NCI-H82 (cell line): ENCODE results near the gene TMEM214.

Experiments
- DNase-seq: peaks from one replicate; lab custom pipeline; 2025; lab: John Stamatoyannopoulos, UW

The TMEM214 gene

GRCh38 chr2:27039871-27040270 lies 7.1 kb downstream of the TMEM214 start:
- DNase-seq: no peak

DNA sequence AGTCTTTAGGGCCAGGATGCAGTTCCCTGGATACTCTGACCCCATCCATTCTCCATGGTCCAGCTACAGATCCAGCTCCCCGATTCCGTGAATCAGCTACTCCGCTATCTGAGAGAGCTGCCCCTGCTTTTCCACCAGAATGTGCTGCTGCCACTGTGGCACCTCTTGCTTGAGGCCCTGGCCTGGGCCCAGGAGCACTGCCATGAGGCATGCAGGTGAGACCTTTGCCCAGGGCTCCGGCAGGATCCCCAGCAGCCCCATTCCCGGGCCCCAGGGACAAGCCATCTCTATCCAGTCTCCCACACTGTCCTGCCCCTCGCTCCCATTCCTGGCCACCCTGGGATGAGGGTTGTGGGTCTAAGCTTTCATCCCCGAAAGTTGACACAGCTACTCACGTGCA lies 7.5 kb downstream of the TMEM214 start:
- no peak for DNase-seq

DNA sequence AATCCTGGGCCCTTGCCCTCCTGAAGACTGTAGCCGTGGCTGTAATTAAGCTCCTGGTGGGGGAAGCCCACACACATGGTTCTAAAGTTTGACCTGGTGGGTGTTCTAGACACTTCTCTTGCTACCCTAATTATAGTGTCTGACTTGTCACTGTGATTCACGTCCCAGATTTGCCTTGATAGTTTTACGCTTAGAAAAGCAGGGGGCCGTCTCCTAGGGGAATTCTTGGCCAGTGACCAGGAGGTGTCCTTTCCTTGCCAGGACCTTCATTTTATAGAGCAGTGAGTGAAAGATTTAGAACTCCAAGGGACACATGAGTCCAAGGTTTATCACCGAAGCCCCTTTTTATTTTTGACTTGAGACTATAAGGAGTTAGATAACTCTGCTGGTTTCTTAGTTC lies 9.0 kb downstream of the TMEM214 start:
- no peak for DNase-seq

DNA sequence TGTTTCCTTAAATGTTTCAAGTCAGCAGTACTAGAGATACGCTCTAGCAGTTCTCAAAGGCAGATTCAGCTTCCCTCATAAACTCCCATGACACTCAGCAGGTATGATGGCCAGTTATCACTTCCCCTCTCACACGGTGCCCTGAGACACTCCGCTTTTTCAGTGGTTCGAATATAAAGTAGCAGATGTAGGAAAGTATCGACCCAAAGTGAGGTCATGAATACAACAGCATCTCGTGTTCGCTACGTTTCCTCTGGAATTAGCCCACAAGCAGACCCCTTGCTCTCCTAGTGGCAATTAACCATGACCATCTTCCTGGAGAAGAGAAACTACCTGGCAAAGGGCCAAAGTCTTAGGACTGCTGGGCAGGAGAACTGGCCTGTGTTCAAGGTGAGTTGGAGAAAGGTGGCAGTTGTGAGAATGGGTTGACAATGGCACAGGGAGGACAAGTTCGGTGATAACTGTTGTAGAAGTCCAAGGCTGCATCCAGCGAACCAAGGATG lies 9.4 kb downstream of the TMEM214 start:
- DNase-seq: no peak

GRCh38 chr2:27042985-27043634 lies 10.3 kb downstream of the TMEM214 start:
- no peak for DNase-seq

- DNase-seq: peak; percentile 77
These were observed 16.9 kb downstream of the TMEM214 start for GRCh38 chr2:27049422-27050280.

- peak; percentile 98 for DNase-seq
These were observed 17.7 kb downstream of the TMEM214 start for GRCh38 chr2:27050281-27050995.

DNA sequence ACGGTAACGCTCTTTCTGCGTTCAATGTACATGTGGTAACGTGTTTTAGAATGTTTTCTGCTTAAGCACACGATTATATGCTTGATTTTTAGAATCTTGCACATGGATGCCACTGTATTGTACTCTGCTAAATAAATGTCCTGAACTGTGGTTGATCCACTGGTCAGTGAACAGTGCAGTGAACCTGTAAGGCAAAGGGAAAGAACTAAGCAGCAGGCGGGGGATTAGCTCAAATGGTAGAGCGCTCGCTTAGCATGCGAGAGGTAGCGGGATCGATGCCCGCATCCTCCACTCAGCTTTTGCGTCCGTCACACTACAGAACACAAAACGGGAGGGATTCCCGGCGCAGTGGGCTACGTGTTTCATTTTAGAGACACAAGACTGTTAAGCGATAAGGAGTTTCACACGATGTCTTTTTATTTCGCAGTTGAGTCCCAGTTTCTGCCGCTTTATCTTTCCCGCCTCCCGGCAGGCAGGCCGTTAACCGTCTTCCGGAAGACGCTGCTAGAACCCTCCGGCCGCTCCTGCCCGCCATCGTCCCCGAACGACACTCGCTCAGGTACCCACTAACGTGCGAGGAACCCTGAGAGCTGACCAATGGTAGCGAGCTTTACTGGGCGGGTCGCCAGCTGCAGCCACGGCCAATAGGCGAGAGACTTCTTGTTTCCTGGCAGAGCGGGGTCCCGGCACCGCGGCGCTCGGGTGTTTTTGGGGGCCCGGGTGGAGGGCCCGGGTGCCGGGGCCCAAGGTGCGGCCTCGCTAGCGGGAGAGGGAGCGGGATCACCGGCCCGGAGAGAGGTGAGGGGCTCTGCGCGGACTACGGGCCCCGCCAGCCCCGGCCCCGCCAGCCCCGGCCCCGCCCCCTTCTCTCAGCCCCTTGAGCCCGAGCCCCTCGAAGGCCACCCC lies 18.5 kb downstream of the TMEM214 start, which contains the start of gene AGBL5:
Gene AGBL5, plus strand, starts transcription at position 673 of the 906 bp plus-strand sequence. CDS start 1,291 bp downstream, outside the sequence.
- peak; percentile 97 for DNase-seq

GRCh38 chr2:27051902-27052645 lies 19.3 kb downstream of the TMEM214 start:
- DNase-seq: peak; percentile 46

DNA sequence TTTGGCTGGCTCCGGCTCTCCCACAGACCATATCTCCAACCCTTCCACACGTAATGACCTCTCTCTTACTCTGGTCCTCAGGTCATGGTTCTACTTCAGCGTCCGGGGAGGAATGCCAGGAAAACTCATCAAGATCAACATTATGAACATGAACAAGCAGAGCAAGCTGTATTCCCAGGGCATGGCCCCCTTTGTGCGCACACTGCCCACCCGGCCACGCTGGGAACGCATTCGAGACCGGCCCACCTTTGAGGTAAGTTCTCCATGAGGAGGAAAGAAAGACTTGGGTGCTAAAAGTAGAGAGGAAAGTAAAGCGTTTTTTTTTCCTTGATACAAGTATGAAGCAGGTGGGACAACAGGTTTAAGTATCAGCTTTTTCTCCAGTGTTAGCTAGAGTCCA lies 20.6 kb downstream of the TMEM214 start:
- no peak for DNase-seq

GRCh38 chr2:27053776-27054175 lies 21.0 kb downstream of the TMEM214 start:
- DNase-seq: no peak

DNA sequence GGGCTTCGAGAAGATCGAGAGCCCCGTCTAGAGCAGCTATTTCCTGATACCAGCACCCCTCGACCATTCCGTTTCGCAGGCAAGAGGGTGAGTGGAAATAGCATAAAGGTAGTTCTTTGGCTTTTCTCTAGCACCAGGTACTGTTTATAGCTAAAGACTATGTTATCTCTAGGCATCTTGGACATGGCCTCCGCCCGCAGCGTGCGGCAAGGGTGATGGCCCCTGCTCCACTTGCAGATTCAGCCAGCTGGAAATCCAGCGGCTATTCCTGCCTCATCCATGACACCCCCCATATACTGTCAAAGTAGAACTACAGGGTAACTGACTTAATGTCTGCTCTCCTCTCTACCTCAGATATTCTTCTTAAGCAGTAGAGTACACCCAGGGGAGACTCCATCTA lies 22.0 kb downstream of the TMEM214 start:
- DNase-seq: no peak

GRCh38 chr2:27057184-27057583 lies 24.4 kb downstream of the TMEM214 start:
- DNase-seq: no peak

DNA sequence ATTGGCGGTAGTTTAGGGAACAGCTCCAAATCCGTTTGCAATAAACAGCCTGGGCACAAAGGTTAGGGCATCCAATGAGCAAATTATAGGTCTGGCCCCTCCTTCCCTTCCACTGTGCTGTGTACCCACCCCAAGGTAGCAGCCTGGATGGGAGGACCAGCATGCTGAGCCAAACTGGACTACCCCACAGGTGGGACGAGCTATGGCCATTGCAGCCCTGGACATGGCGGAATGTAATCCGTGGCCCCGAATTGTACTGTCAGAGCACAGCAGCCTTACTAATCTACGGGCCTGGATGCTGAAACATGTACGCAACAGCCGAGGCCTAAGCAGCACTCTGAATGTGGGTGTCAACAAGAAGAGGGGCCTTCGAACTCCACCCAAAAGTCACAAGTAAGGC lies 25.4 kb downstream of the TMEM214 start:
- no peak for DNase-seq

GRCh38 chr2:27059141-27059820 lies 26.5 kb downstream of the TMEM214 start:
- no peak for DNase-seq

GRCh38 chr2:27060323-27060722 lies 27.6 kb downstream of the TMEM214 start:
- DNase-seq: no peak

- no peak for DNase-seq
These were observed 32.4 kb downstream of the TMEM214 start for GRCh38 chr2:27065128-27065527.

DNA sequence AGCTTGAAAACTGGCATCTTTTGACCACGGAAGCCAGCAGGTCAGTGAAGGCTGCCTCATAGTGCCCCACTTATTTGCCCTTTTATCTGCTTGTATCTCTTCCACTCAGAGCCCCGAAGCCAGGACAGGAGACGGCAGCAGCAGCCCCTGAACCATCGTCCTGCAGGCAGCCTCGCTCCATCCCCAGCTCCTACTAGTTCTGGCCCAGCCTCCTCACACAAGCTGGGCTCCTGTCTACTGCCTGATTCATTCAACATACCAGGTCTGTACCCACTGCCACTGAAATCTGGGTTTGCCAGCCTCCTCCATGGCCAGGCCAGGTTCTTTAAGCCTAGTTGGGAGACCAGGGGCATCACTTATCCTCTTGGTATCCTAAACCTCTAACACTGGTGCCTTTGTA lies 34.6 kb downstream of the TMEM214 start:
- DNase-seq: no peak

- no peak for DNase-seq
These were observed 36.7 kb downstream of the TMEM214 start for GRCh38 chr2:27069436-27069835.

DNA sequence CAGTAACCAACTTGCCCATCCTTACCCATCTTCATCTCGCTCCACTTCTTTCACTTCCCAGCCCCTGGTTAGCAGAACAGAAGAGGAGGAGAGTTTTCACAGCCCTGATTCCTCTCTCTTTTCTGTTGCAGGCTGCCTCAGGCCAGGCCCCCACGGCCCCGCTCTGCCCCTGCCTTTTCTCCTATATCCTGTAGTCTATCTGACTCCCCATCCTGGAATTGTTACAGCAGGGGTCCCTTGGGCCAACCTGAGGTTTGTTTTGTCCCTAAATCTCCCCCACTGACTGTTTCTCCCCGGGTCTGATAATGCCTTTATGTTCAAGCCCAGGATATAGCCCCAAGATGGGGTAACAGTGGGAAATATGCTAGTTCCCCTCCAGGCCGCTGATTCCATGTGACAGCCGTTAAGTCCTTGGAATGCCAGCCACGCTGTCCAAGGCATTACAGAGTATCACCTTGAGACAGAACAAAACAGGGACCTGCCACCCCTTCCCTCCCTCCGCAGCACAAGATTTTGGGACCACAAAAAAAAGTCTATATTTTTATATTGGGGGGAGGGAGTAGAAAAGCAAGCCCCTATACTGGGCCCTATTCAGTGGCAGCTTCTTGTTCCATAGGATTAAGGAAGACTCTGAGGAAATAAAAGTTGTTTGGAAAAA lies 37.3 kb downstream of the TMEM214 start:
- DNase-seq: no peak
